NCI-H2081 (cell line): ENCODE data around the gene HIVEP3.

ENCODE experiments used
- DNase-seq, 2 experiments: peaks; one replicate each; lab custom pipeline; 2025; lab: John Stamatoyannopoulos, UW

The HIVEP3 gene

DNA sequence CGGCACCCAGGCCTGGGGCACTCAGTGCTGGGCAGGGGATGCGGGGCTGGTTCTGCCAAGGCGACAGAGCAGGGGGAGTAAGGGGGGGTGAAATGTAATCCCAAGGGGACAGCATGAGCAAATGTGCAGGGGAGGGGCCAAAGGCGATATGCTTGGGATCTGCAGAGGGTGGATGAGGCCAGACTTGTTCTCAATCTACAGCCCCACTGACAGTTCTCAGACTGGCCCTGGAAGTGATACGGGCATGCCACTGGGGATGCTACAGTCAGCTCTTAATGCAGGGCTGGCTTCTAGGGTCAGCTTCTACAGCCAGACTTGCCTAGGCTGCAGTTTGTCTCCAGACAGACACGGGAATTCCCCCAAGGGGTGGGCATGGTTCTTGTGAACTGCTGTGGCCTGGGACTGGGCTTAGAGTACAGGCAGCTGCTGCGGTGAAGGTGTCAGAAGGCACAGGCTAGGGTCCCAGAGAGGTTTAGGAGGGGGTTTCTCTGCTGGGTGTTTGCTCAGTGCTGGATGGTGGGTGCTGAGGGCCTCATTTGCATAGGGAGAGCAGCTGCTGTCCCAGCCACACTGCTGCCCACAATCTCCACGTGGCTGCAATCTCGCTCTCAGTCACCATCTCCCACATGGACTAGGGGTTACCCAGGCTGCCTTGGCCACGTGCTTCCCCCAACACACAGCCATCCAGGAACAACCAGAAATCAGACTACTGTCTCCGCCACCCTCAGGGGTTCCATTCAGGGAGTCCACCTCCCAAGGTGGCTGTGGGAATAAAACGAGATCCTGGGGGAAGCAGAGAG is 190.1 kb downstream of the HIVEP3 start:
- DNase-seq, result no peak

DNA sequence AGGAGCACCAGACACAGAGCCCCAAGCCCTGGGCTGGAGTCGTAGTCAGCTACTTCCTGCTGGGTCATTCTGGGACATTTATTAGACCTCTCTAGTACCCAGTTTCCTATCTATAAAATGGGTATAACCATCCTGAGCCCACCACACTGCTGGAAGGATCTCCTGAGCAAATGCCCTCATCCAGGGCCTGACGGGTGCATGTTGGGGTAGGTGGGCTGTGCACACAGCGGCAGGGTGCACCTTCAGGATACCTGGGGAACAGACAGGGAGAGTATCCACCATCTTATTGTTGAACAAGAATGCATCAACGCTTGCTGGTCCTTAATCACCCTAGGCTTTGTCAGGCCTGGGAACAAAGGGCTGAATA is 191.0 kb downstream of the HIVEP3 start:
- DNase-seq, result no peak

GRCh38 chr1:41726899-41727748 is 191.6 kb downstream of the HIVEP3 start:
- no peak for DNase-seq

GRCh38 chr1:41726292-41726691 is 192.4 kb downstream of the HIVEP3 start:
- DNase-seq, result no peak

GRCh38 chr1:41724926-41725325 is 193.8 kb downstream of the HIVEP3 start:
- DNase-seq, result no peak

DNA sequence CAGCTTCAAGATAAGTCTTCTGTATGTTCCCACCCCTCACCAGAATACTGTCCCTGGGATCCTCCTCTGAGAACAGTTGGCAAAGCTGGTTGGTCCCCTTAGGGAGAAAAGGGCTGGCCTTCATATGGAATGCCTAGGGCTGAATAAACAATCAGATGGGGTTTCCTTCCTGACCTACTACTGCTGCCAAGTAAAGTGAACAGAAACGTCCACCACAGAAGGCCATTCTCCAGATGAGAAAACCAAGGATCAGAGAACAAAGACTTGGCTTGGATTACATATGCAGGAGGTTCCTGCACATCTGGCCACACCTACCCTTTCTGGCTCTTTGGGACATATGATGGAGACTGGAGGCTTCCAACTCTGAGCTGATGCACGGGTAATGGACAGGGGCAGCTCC is 194.5 kb downstream of the HIVEP3 start:
- DNase-seq, result no peak

GRCh38 chr1:41723786-41724185 is 194.9 kb downstream of the HIVEP3 start:
- DNase-seq, result no peak

DNA sequence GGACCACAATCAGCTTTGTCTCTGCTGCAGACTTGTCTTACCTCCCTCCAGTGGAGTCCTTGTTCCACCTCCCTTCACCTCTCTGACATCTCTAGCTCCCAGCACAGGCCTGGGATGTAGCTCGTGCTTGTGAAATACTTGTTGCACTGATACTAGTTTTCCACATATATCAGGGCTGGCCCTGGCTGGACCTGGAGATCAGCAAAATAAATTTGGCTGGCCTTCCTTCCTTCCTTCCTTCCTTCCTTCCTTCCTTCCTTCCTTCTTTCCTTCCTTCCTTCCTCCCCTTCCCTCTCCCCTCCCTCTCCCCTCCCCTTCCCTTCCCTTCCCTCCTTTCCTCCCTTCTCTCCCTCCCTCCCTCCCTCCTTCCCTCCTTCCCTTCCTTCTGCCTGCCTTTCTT is 196.5 kb downstream of the HIVEP3 start:
- DNase-seq, result no peak

DNA sequence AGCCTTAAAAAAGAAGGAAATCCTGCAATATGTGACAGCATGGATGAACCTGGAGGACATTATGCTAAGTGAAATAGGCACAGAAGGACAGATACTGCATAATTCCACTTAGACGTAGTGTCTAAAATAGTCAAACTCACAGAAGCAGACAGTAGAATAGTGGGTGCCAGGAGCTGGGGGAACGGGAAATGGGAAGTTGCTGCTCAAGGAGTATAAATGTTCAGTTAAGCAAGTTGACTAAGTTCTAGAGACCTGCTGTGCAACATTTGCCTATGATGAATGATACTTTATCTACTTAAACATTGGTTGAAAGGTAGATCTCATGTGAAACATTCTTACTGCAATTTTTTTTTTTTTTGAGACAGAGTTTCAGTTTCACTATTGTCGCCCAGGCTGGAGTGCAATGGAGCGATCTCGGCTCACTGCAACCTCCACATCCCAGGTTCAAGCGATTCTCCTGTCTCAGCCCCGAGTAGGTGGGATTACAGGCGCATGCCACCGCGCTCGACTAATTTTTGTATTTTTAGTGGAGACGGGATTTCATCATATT is 197.8 kb downstream of the HIVEP3 start:
- no peak for DNase-seq

GRCh38 chr1:41719590-41719989 is 199.1 kb downstream of the HIVEP3 start:
- DNase-seq, result no peak

- DNase-seq, result no peak
Observed at GRCh38 chr1:41719128-41719527, 199.6 kb downstream of the HIVEP3 start.

DNA sequence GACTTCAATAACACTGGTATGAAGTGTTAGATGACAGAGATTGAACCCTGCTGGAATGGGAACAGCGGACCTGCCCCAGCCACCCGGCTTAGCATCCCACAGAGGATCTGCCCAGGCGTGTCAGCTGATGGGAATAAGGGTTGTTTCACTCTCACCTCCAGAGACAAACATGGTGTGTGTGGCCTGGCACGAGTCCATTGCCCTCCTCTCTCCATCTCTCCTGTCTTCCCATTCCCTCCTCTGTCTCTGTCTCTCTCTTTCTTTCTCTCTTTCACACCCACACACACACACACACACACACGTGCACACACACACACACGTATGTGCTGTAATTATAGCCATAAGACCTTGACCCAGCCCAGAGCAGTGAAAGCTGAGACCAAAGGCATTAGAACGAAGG is 200.2 kb downstream of the HIVEP3 start:
- no peak for DNase-seq

DNA sequence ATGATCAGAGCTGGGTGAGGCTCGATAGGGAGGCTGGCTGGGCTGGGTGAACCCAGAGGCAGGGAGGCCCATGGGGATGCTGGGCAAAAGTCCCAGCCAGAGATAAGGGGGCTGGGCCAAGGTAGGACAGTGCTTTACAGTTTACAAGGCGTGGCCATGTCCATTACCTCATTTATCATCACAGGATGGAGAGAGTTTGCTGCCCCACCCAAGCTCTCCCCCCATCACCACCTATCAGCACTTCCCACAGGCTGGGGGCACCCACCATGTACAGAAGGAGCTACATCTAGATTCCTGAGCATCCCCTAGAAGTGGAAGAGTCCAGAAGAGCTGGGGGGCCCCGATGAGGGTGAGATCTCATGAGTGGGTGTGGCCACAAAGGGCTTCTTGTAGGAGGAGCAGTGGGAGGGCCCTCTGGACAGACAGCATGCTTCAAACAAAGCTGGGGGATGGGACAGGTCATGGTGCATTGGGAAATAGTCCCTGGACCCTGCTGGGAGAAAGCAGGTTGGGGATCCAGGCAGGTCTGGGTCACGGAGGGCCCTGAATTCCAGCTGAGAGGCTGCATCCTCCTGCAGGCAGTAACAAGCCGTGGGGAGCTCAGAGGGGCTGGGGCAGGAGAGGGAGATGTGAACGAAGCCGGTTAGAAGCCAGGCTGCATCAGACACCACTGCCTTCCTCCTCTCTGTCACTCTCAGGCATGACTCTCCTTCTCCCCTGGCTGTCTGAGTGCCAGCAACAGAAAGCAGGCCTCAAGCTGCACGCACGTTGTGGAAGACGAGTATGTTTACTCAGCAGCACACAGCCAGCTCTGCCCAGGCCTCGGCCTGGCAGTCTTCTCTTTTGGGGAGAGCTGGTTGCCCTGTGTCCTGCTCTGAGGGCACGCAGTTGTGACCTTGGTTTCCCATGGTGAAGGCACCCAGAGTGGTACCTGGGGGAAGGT is 202.3 kb downstream of the HIVEP3 start:
- DNase-seq, result no peak

DNA sequence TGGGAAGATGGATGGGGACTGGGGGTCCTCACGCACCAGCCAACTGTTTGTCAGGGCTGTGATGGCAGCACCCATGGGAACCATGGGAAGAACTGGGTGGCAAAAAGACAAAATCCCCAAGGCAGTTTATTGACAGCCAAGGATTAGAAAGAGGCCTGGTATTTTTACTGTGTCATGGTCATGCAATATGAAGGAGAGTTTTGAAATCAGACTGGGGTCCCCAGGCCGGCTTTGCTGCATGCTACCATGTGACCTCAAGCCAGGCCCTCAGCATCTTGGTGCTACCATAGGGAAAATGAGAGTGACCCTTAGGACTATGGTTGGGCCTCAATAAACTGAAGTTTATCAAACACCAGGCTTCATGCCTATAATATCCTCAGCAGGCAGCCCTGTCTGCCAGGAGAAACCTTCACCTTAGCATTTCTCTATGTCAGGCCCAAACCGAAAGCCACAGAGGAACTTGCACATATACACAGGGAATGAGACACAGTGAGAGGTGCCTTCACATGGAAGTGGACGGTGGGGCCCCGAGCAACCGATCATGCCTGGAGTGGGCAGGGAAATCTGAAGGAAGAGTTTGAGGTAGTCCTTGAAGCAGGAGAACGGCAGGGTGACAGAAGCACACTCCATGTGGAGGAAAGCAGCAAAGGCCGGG is 203.2 kb downstream of the HIVEP3 start:
- DNase-seq, result no peak

GRCh38 chr1:41714638-41715389 is 203.9 kb downstream of the HIVEP3 start:
- no peak for DNase-seq

GRCh38 chr1:41713557-41714327 is 205.0 kb downstream of the HIVEP3 start:
- DNase-seq, result no peak

DNA sequence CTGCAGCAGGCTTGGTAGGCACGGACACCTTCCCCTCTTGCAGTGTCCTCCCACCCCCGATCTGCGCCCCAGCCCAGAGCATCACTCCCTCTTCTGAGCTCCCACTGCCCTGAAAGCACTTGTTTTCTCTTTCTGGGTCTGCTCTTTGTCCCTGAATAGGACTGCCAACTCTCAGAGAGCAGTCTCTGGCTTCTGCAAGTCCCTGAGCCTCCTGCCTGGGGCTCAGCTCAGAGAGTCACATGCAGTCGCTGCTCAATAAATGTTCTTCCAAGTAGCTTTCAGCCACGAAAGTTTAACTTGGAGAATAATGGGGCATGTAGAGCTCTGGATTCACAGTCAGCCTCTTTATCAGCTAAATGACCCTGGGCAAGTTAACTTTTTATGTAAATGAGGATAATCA is 205.6 kb downstream of the HIVEP3 start:
- DNase-seq, result no peak

DNA sequence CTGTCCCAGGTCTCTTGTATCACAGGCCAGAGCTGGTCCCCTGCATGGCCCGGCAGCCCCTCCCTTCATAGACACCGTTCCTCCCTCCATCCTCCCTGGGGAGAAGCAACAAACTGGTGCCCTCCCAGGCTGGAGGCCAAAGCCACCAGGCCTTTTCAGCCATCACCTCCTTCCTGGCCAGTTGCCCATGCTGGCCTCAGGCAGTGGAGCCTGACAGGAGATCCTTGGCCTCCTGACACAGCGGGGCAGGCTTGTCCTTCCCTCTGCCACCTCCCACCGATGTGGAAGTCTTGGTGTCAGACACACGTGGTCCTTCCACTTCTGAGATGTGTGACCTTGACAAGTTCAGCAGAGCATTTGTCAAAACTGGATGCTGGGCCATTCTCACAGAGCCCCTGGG is 206.0 kb downstream of the HIVEP3 start:
- no peak for DNase-seq

GRCh38 chr1:41712081-41712480 is 206.6 kb downstream of the HIVEP3 start:
- no peak for DNase-seq

DNA sequence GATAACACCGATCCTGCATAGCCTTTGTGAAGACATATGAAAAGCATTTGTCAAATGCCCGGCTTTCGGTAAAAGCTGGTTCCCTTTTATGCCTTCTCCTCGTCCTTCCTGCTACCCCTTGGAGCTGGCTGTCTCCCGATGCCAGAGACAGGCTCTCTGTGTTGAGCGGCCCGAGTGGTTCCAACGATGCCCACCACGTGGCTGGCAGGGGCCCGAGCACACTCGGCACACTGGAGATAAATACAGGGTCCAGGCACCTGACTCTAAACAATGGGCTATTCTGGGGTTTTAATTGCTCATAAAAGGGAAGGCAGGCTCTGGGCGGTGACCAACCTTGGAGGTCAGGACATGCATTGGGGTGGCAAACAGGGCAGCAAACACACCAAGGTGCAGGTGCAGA is 207.1 kb downstream of the HIVEP3 start:
- DNase-seq, result no peak
